GM23338 (cell line): ENCODE data around the gene JDP2. TPM values are rescaled to one million over a fixed set of nuclear protein-coding genes. Genes with fewer than 3 reads are reported as not detected.

Source experiments
- ATAC-seq: fragments of 200-7000 bp; cut with Tn5 transposase; 3 replicates; pipeline ENCODE4 v1.9.1; 2020
- DNase-seq: peaks from one replicate; pipeline ENCODE4 v3.0.0-alpha.2; 2015; ENCODE audit warnings: low spot score
- H2AFZ ChIP-seq: fragments of 200-600 bp; sonication (generic); 2 replicates; pipeline ENCODE4 v1.8.0; 2016; ENCODE audit warnings: antibody characterized with exemption, mild to moderate bottlenecking, moderate library complexity
- H3F3A ChIP-seq: fragments of 200-600 bp; sonication (generic); replicated peaks from 2 replicates; pipeline ENCODE4 v1.8.0; 2017; ENCODE audit warnings: antibody characterized with exemption, mixed run types, low read depth
- H3K27ac ChIP-seq: fragments of 200-600 bp; sonication (generic); 2 replicates; pipeline ENCODE4 v1.6.1; 2016; ENCODE audit warnings: low read depth
- H3K27me3 ChIP-seq: fragments of 200-600 bp; sonication (generic); 2 replicates; pipeline ENCODE4 v1.8.0; 2016; ENCODE audit warnings: mild to moderate bottlenecking, mixed run types, moderate library complexity; ENCODE audit not compliant: insufficient read depth
- H3K36me3 ChIP-seq: fragments of 200-600 bp; sonication (generic); 2 replicates; pipeline ENCODE4 v1.8.0; 2016; ENCODE audit warnings: mild to moderate bottlenecking; ENCODE audit not compliant: insufficient read depth
- H3K4me1 ChIP-seq: fragments of 200-600 bp; sonication (generic); 2 replicates; pipeline ENCODE4 v1.8.0; 2016; ENCODE audit warnings: mild to moderate bottlenecking, moderate library complexity; ENCODE audit not compliant: insufficient read depth
- H3K4me2 ChIP-seq: fragments of 200-600 bp; sonication (generic); 2 replicates; pipeline ENCODE4 v1.7.1; 2017; ENCODE audit warnings: mixed run types
- H3K4me3 ChIP-seq: fragments of 200-600 bp; sonication (generic); 2 replicates; pipeline ENCODE4 v1.6.1; 2016; ENCODE audit warnings: mixed run types
- H3K79me2 ChIP-seq: fragments of 200-600 bp; sonication (generic); replicated peaks from 2 replicates; pipeline ENCODE4 v1.8.0; 2017; ENCODE audit warnings: mild to moderate bottlenecking; ENCODE audit not compliant: insufficient read depth
- H3K9me2 ChIP-seq: fragments of 200-600 bp; sonication (generic); 2 replicates; pipeline ENCODE4 v1.8.0; 2017; ENCODE audit not compliant: insufficient read depth
- H4K20me1 ChIP-seq: fragments of 200-600 bp; sonication (generic); replicated peaks from 2 replicates; pipeline ENCODE4 v1.8.0; 2017; ENCODE audit warnings: mild to moderate bottlenecking; ENCODE audit not compliant: insufficient read depth
- H3K27ac Mint-ChIP-seq: 2 replicates; pipeline ENCODE4 v1.8.0; 2020; ENCODE audit warnings: inconsistent platforms, mild to moderate bottlenecking, moderate library complexity, mixed read lengths
- H3K27me3 Mint-ChIP-seq: 3 replicates; pipeline ENCODE4 v1.8.0; 2022; ENCODE audit warnings: low read depth, mild to moderate bottlenecking, moderate library complexity, mixed read lengths, inconsistent platforms; ENCODE audit not compliant: insufficient read depth, poor library complexity
- H3K36me3 Mint-ChIP-seq: 3 replicates; pipeline ENCODE4 v1.8.0; 2021; ENCODE audit warnings: low read depth, mild to moderate bottlenecking, inconsistent platforms, moderate library complexity, mixed read lengths
- H3K4me1 Mint-ChIP-seq: 3 replicates; pipeline ENCODE4 v1.8.0; 2020; ENCODE audit warnings: mild to moderate bottlenecking, inconsistent platforms, mixed read lengths
- H3K4me3 Mint-ChIP-seq: 3 replicates; pipeline ENCODE4 v1.8.0; 2021; ENCODE audit warnings: moderate library complexity, mild to moderate bottlenecking, inconsistent platforms, mixed read lengths
- H3K9me3 Mint-ChIP-seq: 3 replicates; pipeline ENCODE4 v1.8.0; 2020; ENCODE audit warnings: moderate library complexity, mild to moderate bottlenecking, inconsistent platforms, mixed read lengths
- CREB1 ChIP-seq: fragments of 250-450 bp; sonication (Bioruptor Pico); IDR thresholded peaks from 2 replicates; pipeline ENCODE4 v1.5.0; 2020; ENCODE audit warnings: low read depth, mild to moderate bottlenecking, moderate library complexity
- CTCF ChIP-seq, 2 experiments: fragments of 200-600 bp in 1 of 2; sonication (generic) in 1 of 2; conservative IDR thresholded peaks; 2 replicates each; pipeline versions ENCODE4 v1.5.1 to v1.6.1; 2016 to 2017; ENCODE audit warnings: antibody characterized with exemption in 2 of 2, low read depth in 2 of 2, mild to moderate bottlenecking in 2 of 2, moderate library complexity in 1 of 2
- EZH2 ChIP-seq: fragments of 200-600 bp; sonication (generic); IDR thresholded peaks from one replicate; pipeline ENCODE4 v1.8.0; 2017; ENCODE audit warnings: antibody characterized with exemption, mild to moderate bottlenecking, low read depth; ENCODE audit not compliant: unreplicated experiment
- EZH2phosphoT487 ChIP-seq: fragments of 200-600 bp; sonication (generic); IDR thresholded peaks from one replicate; pipeline ENCODE4 v1.8.1; 2018; ENCODE audit warnings: antibody characterized with exemption; ENCODE audit not compliant: unreplicated experiment
- JUNB ChIP-seq: IDR thresholded peaks from one replicate; pipeline ENCODE4 v1.6.1; 2016; ENCODE audit warnings: antibody characterized with exemption; ENCODE audit not compliant: unreplicated experiment
- NANOG ChIP-seq: IDR thresholded peaks from 2 replicates; pipeline ENCODE4 v1.6.1; 2016; ENCODE audit warnings: antibody characterized with exemption, borderline replicate concordance
- POLR2AphosphoS5 ChIP-seq: IDR thresholded peaks from 2 replicates; pipeline ENCODE4 v1.6.1; 2016; ENCODE audit warnings: antibody characterized with exemption, low read depth
- REST ChIP-seq: IDR thresholded peaks from one replicate; pipeline ENCODE4 v1.6.1; 2018; ENCODE audit warnings: antibody characterized with exemption; ENCODE audit not compliant: unreplicated experiment
- STAT1 ChIP-seq: IDR thresholded peaks from one replicate; pipeline ENCODE4 v1.6.1; 2016; ENCODE audit warnings: antibody characterized with exemption; ENCODE audit not compliant: unreplicated experiment
- ZNF114 ChIP-seq: fragments of 250-450 bp; sonication (Bioruptor Pico); IDR thresholded peaks from 2 replicates; pipeline ENCODE4 v1.5.0; 2020; ENCODE audit warnings: mild to moderate bottlenecking, moderate library complexity
- ZNF331 ChIP-seq: fragments of 250-450 bp; sonication (Bioruptor Pico); IDR thresholded peaks from 2 replicates; pipeline ENCODE4 v1.5.0; 2020; ENCODE audit warnings: low read depth, mild to moderate bottlenecking, moderate library complexity
- ZNF462 ChIP-seq: fragments of 250-450 bp; sonication (Bioruptor Pico); IDR thresholded peaks from 2 replicates; pipeline ENCODE4 v1.5.0; 2020; ENCODE audit warnings: mild to moderate bottlenecking, moderate library complexity
- polyA plus RNA-seq: library from polyadenylated mRNA; unstranded; fragments of >200 nt; fragmentation: Nextera tagmentation; extraction: Ambion mirVana; gene quantifications from 2 replicates; pipeline ENCODE4 v1.2.1, GENCODE V29; 2016
- total RNA-seq: library from RNA; depleted of rRNA; stranded (reverse); fragments of >200 nt; shearing (Covaris generic); gene quantifications from 2 replicates; pipeline ENCODE4 v1.2.3, GENCODE V29; 2014
- TF ChIP-seq, protein P1 (sequence below): IDR thresholded peaks from 2 replicates; pipeline ENCODE4 v1.6.1; 2016; ENCODE audit warnings: antibody characterized with exemption

Gene JDP2
- total and polyA plus RNA-seq, 2 experiments from 2014 or later = 12.5 to 38.9 TPM

- no peaks in the 10 kb centered on the region for H3K27me3 Mint-ChIP-seq
- no peak overlapping the region for H2AFZ ChIP-seq
- no peak for DNase-seq
Observed at GRCh38 chr14:75417674-75418073, 10.1 kb upstream of the JDP2 start.

More at GRCh38 chr14:75417674-75418073, 10.1 kb upstream of the JDP2 start:
- peaks cover 20% of the 10 kb centered on the region for H3K4me1 ChIP-seq
- TF ChIP-seq ZNF462 (CRISPR knock-in tag) = no peak
- no peak for TF ChIP-seq ZNF331 (CRISPR knock-in tag)
- TF ChIP-seq ZNF114 = no peak
- TF ChIP-seq CTCF (conservative IDR thresholded peaks at IDR 0.05; ENCODE audit: low read depth in 2 of 2) = no peak
- TF ChIP-seq EZH2phosphoT487 = no peak
- TF ChIP-seq, protein P1, sequence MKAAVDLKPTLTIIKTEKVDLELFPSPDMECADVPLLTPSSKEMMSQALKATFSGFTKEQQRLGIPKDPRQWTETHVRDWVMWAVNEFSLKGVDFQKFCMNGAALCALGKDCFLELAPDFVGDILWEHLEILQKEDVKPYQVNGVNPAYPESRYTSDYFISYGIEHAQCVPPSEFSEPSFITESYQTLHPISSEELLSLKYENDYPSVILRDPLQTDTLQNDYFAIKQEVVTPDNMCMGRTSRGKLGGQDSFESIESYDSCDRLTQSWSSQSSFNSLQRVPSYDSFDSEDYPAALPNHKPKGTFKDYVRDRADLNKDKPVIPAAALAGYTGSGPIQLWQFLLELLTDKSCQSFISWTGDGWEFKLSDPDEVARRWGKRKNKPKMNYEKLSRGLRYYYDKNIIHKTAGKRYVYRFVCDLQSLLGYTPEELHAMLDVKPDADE = no peak
- no peak for TF ChIP-seq NANOG
- TF ChIP-seq JUNB = no peak
- no peak for TF ChIP-seq POLR2AphosphoS5
- TF ChIP-seq STAT1 = no peak
- no peak for TF ChIP-seq EZH2
- no peak for TF ChIP-seq CREB1 (CRISPR knock-in tag)
- no peak for TF ChIP-seq REST
- no peaks in the 10 kb centered on the region for H3F3A ChIP-seq
- H3K36me3 ChIP-seq = no peaks in the 10 kb centered on the region
- no peaks in the 10 kb centered on the region for H3K27me3 ChIP-seq
- H3K4me3 Mint-ChIP-seq = no peak overlapping the region
- no peak overlapping the region for H3K4me2 ChIP-seq
- peaks cover 20% of the 10 kb centered on the region for H3K4me1 Mint-ChIP-seq
- H3K4me3 ChIP-seq = no peak overlapping the region
- no peak for ATAC-seq
- H3K9me3 Mint-ChIP-seq = no peaks in the 10 kb centered on the region
- no peaks in the 10 kb centered on the region for H3K36me3 Mint-ChIP-seq
- H4K20me1 ChIP-seq = no peaks in the 10 kb centered on the region
- peaks cover 6% of the 10 kb centered on the region; the same call in 1 of the 2 replicates for H3K9me2 ChIP-seq
- no peaks in the 10 kb centered on the region for H3K79me2 ChIP-seq
- H3K27ac ChIP-seq = no peak overlapping the region
- no peak overlapping the region for H3K27ac Mint-ChIP-seq
